Stimulated activated memory B cell treated with anti-CD40 and anti-IgM and Interleukin-4, amounts not matched to agents 10 μg/mL and 1 μg/mL and 100 μg/mL, for 72 hours (primary cell): ENCODE data around the gene TP53TG5.

Source experiments
- ATAC-seq: fragments of 150-1000 bp; cut with Tn5 transposase; 2 replicates; pipeline ENCODE4 v1.10.0; 2021
- H3K27ac Mint-ChIP-seq: one replicate; pipeline ENCODE4 v1.8.0; 2022; ENCODE audit warnings: mild to moderate bottlenecking, mixed read lengths
- H3K27me3 Mint-ChIP-seq: one replicate; pipeline ENCODE4 v1.8.0; 2022; ENCODE audit warnings: mixed read lengths
- H3K36me3 Mint-ChIP-seq: one replicate; pipeline ENCODE4 v1.8.0; 2022; ENCODE audit warnings: mixed read lengths
- H3K4me1 Mint-ChIP-seq: one replicate; pipeline ENCODE4 v1.8.0; 2022; ENCODE audit warnings: mixed read lengths
- H3K4me3 Mint-ChIP-seq: one replicate; pipeline ENCODE4 v1.8.0; 2022; ENCODE audit warnings: mild to moderate bottlenecking, moderate library complexity, mixed read lengths
- H3K9me3 Mint-ChIP-seq: one replicate; pipeline ENCODE4 v1.8.0; 2022; ENCODE audit warnings: mixed read lengths

Gene TP53TG5

GRCh38 chr20:45390931-45391330 lies 12.8 kb upstream of the TP53TG5 start:
- Mint-ChIP-seq H3K4me1 (peaks cover 8% of the 10 kb centered on the region), H3K27me3 (no peaks in the 10 kb centered on the region), H3K9me3 (peaks cover 6% of the 10 kb centered on the region), H3K27ac (no peak overlapping the region), H3K36me3 (peaks cover 41% of the 10 kb centered on the region), H3K4me3 (no peak overlapping the region)
- ATAC-seq: no peak

DNA sequence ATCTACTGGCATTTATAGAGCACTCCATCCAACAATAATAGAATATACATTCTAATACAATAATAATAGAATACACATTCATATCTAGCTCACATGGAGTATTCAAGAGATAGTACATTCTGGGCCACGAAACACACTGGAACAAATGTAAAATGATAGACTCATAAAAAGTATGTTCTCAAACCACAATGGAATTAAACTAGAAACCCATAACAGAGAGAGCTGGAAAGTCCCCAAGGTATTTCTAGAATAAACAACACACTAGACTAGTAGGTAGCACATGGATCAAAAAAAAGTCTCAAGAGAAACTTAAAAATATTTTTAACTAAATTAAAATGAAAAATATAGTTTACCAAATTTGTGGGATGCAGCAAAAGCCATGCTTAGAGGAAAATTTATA lies 9.1 kb upstream of the TP53TG5 start:
- no peaks in the 10 kb centered on the region for H3K27me3 Mint-ChIP-seq
- no peak overlapping the region for H3K4me3 Mint-ChIP-seq
- H3K4me1 Mint-ChIP-seq: peaks cover 8% of the 10 kb centered on the region
- peaks cover 6% of the 10 kb centered on the region for H3K9me3 Mint-ChIP-seq
- peaks cover 39% of the 10 kb centered on the region for H3K36me3 Mint-ChIP-seq
- no peak for ATAC-seq
- H3K27ac Mint-ChIP-seq: peak overlapping the region; percentile 46

DNA sequence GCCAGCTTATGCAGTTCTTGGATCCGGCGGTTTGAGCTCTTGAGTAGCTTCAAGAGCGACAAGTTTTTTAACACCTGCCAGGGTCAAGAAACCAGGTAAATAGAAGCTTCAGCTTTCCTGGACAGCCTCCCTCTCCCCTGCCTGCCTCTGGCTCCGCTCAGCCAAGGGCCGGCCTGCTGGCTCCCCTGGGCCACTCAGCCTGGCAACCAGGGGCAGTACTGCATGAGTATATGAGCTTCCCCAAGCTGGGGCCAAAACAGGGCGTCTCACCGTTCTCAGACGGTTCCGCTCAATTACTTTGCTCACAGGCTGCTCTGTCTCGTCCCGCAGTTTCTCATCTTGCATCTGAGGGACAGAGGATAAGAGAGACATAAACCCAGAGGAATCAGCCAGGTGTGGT lies 856 bp downstream of the TP53TG5 start:
- Mint-ChIP-seq H3K9me3 (no peaks in the 10 kb centered on the region), H3K36me3 (peaks cover 30% of the 10 kb centered on the region), H3K4me1 (peaks cover 20% of the 10 kb centered on the region), H3K27me3 (no peaks in the 10 kb centered on the region), H3K27ac (no peak overlapping the region), H3K4me3 (no peak overlapping the region)
- ATAC-seq: no peak

- no peak for ATAC-seq
- H3K27ac Mint-ChIP-seq: no peak overlapping the region
- no peaks in the 10 kb centered on the region for H3K9me3 Mint-ChIP-seq
- H3K36me3 Mint-ChIP-seq: peaks cover 30% of the 10 kb centered on the region
- H3K4me1 Mint-ChIP-seq: peaks cover 43% of the 10 kb centered on the region
- no peaks in the 10 kb centered on the region for H3K27me3 Mint-ChIP-seq
- no peak overlapping the region for H3K4me3 Mint-ChIP-seq
These were observed 3.2 kb downstream of the TP53TG5 start for GRCh38 chr20:45374966-45375365.

DNA sequence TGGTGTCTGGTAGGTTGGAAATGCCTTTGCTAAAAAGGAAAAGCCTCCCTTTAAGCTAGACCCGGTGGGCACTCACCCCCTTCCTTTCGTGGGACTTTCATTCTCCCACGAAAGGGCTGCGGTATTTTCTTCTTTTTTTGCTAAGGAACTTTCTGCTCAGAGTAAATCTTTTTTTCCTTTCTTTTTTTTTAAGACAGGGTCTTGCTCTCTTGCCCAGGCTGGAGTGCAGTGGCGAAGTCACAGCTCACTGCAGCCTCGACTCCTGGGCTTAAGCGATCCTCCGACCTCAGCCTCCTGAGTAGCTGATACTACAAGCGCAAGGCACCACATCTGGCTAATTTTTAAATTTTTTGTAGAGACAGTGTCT lies 4.0 kb downstream of the TP53TG5 start:
- Mint-ChIP-seq H3K27ac (peak overlapping the region; percentile 70), H3K9me3 (no peaks in the 10 kb centered on the region), H3K4me1 (peaks cover 46% of the 10 kb centered on the region), H3K4me3 (peak overlapping the region; percentile 77), H3K36me3 (peaks cover 26% of the 10 kb centered on the region), H3K27me3 (no peaks in the 10 kb centered on the region)
- no peak for ATAC-seq

DNA sequence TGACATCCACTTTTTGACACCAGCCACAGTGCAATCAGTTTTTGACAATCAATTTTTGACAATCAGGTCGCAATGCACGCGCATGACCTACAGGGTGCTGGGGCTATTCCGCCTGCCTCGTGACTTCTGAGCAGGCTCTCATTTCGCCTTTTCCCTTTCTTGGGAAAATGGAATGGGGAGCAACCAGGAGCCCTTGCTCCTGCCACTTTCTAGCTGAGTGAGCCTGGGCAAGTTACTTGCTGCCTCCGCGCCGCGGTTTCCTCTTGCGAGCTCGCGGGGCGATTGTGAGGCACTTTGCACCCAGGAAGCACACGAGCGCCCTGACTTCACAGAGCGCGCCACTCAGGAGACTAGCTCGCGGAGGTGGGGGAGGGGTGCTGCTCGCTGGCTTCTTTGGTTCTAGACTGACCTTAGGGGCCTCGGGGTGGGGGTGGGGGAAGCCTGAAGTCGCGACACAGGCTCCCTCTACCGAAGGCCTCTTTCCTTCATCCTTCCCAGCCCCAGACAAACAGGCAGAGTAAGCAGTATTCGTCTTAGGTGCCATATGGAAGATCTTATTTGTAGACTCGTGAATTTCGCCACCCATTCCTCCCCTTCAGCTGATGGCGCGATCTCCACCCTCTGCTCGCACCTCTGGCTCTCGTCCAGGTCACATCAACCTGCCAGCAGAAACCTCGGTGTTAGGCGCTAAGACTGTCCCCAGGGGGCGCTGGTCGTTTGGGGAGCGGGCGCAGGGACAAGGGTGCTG lies 4.6 kb downstream of the TP53TG5 start:
- Mint-ChIP-seq H3K9me3 (no peaks in the 10 kb centered on the region), H3K36me3 (peaks cover 31% of the 10 kb centered on the region), H3K4me1 (peaks cover 52% of the 10 kb centered on the region), H3K4me3 (peak overlapping the region; percentile 77), H3K27me3 (no peaks in the 10 kb centered on the region), H3K27ac (peak overlapping the region; percentile 70)
- peak; percentile 93 for ATAC-seq

DNA sequence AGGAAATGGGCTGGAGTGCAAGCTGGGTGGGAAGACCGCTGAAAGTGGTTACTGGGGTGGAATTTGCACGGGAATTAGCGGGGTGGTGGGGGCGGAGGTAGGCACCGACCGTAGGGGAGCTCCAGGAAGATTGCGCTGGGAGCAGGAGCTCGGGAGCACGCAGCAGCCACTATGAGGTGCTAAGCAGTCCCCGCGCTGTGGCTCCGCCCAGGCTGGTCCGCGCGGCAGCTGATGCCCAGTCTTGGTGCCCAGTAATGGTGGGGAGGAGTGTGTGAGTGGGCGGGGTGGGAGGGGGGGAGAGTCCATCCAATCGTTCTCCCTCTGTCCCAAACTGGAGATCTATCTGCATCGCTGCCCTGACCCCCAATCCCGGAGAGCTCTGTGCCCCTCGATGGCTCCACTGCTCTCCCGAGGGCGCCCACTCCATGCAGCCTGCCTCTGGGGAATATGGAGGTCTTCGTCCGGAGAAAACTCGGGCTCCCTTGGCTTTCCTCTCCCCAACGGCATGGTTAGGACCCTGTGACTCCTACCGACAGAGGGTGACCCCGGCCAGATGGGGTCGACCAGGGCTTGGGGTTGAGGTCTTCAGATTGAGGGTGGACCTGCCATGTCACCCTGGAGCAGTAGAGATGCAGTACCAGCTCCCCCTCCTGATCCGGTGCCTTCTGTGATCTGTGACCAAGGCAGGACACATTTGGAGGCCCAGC lies 5.3 kb downstream of the TP53TG5 start:
- peak overlapping the region; percentile 70 for H3K27ac Mint-ChIP-seq
- no peaks in the 10 kb centered on the region for H3K27me3 Mint-ChIP-seq
- H3K4me3 Mint-ChIP-seq: peak overlapping the region; percentile 77
- peaks cover 35% of the 10 kb centered on the region for H3K36me3 Mint-ChIP-seq
- no peaks in the 10 kb centered on the region for H3K9me3 Mint-ChIP-seq
- ATAC-seq: no peak
- H3K4me1 Mint-ChIP-seq: peaks cover 59% of the 10 kb centered on the region

DNA sequence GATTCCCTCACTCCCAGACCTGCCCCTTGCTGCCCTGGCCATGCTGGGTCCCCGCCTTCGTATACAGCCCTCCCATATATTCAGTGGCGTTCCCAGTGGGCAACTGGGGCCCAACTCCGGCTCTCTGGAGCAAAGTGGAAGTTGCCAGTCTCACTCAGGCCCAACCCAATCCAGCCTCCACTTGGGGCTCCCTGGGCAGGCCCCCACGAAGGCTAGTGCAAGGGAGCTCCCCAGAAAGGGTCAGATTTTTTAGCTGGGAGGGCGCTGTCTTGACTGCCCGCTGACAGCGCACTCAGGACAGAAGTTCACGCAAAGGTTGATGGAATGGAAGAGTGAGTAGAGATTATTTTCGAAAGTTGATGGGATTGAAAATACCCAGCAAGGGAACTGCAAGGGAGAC lies 5.9 kb downstream of the TP53TG5 start:
- Mint-ChIP-seq H3K36me3 (peaks cover 41% of the 10 kb centered on the region), H3K9me3 (no peaks in the 10 kb centered on the region), H3K4me3 (peak overlapping the region; percentile 27), H3K27ac (peak overlapping the region; percentile 70), H3K4me1 (peaks cover 65% of the 10 kb centered on the region), H3K27me3 (no peaks in the 10 kb centered on the region)
- ATAC-seq: no peak

GRCh38 chr20:45370571-45371160 lies 7.5 kb downstream of the TP53TG5 start:
- Mint-ChIP-seq H3K9me3 (no peaks in the 10 kb centered on the region), H3K4me3 (no peak overlapping the region), H3K36me3 (peaks cover 54% of the 10 kb centered on the region)

DNA sequence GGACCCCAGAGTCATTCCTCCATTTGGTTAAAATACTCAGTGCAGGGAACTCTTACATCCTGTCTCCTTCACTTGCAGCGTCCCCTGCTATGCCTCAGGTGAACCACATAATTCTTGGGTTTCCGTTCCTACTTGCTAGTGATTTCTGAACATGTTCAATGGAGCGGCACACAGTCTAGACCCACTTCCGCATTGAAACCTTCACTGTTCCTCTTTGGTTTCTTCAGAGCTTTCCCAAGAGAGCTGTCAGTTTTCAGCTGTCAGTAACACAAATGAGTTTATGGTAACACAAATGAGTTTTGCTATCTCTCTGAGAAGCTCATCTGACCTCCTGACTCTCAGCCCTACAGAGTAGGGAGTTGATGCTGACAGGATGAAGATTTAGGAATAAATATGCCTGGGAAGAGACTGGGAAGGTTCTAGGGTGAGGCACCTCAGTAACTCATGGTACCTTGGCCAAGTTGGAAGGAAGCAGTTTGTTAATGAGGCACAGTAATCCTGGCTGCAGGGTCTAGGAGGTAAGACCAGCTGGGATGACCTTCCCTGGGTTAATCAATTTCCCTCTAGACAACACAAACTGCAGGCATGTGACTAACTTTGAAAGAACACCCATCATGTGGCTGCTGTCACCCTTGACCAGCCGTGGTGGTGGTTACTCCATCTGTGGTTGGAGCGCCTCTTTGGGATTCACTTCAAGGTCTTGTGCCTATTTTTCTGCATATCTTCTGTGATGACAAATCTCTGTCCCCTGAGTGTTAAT lies 9.7 kb downstream of the TP53TG5 start:
- peak; percentile 93 for ATAC-seq
- peak overlapping the region; percentile 95 for H3K27ac Mint-ChIP-seq
- H3K9me3 Mint-ChIP-seq: no peaks in the 10 kb centered on the region
- H3K36me3 Mint-ChIP-seq: peaks cover 47% of the 10 kb centered on the region
- peak overlapping the region; percentile 60 for H3K4me3 Mint-ChIP-seq
- peaks cover 82% of the 10 kb centered on the region for H3K4me1 Mint-ChIP-seq
- no peaks in the 10 kb centered on the region for H3K27me3 Mint-ChIP-seq

More at GRCh38 chr20:45370571-45371160, 7.5 kb downstream of the TP53TG5 start:
- Mint-ChIP-seq H3K27me3 (no peaks in the 10 kb centered on the region), H3K27ac (peak overlapping the region; percentile 11), H3K4me1 (peaks cover 77% of the 10 kb centered on the region)
- no peak for ATAC-seq

- Mint-ChIP-seq H3K27ac (peak overlapping the region; percentile 95), H3K36me3 (peaks cover 47% of the 10 kb centered on the region), H3K4me1 (peaks cover 82% of the 10 kb centered on the region), H3K4me3 (no peak overlapping the region), H3K27me3 (no peaks in the 10 kb centered on the region), H3K9me3 (no peaks in the 10 kb centered on the region)
- ATAC-seq: no peak
These were observed 11.0 kb downstream of the TP53TG5 start for GRCh38 chr20:45367126-45367525.

- peaks cover 46% of the 10 kb centered on the region for H3K36me3 Mint-ChIP-seq
- H3K4me1 Mint-ChIP-seq: peaks cover 77% of the 10 kb centered on the region
- H3K27me3 Mint-ChIP-seq: no peaks in the 10 kb centered on the region
- no peak overlapping the region for H3K4me3 Mint-ChIP-seq
- H3K9me3 Mint-ChIP-seq: no peaks in the 10 kb centered on the region
- no peak for ATAC-seq
- H3K27ac Mint-ChIP-seq: peak overlapping the region; percentile 95
These were observed 11.5 kb downstream of the TP53TG5 start for GRCh38 chr20:45366631-45367030.

DNA sequence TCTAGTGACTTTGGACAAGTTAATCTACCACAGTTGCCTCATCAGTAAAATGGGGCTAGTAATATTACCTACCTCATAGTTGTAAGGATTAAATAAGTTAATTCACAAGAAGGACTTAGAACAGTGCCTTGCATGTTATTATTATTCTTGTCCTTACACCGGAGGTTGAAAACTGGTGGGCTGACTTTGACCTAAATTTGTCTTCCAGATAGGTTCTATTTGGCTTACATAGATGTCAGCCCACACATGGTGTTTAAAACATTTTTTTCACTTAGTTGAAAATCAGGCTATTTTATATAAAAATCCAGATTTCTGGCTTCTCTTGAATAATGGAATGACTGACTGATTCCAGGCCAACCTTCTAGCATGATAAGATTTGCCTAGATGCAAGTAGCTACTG lies 11.9 kb downstream of the TP53TG5 start:
- no peak for ATAC-seq
- Mint-ChIP-seq H3K4me3 (no peak overlapping the region), H3K4me1 (peaks cover 72% of the 10 kb centered on the region), H3K27me3 (no peaks in the 10 kb centered on the region), H3K36me3 (peaks cover 42% of the 10 kb centered on the region), H3K27ac (no peak overlapping the region), H3K9me3 (no peaks in the 10 kb centered on the region)

GRCh38 chr20:45365444-45365970 lies 12.6 kb downstream of the TP53TG5 start:
- H3K27me3 Mint-ChIP-seq: no peaks in the 10 kb centered on the region
- peaks cover 65% of the 10 kb centered on the region for H3K4me1 Mint-ChIP-seq
- no peak overlapping the region for H3K27ac Mint-ChIP-seq
- H3K4me3 Mint-ChIP-seq: no peak overlapping the region
- no peaks in the 10 kb centered on the region for H3K9me3 Mint-ChIP-seq
- H3K36me3 Mint-ChIP-seq: peaks cover 35% of the 10 kb centered on the region
- ATAC-seq: no peak
